CD4-positive, alpha-beta T cell (primary cell): Measurements from ENCODE around the gene GUCD1. TPM values are rescaled to one million over a fixed set of nuclear protein-coding genes. Genes with fewer than 3 reads are reported as not detected.

Source experiments
- ATAC-seq: fragments of 200-7000 bp; cut with Tn5 transposase; one replicate; pipeline ENCODE4 v1.10.0; 2022; ENCODE audit warnings: mild to moderate bottlenecking; ENCODE audit not compliant: poor library complexity
- CTCF ChIA-PET: fragments of 350-600 bp; sonication (Branson Sonifier 250); formaldehyde crosslinking; loops from one replicate; lab custom pipeline; 2021; ENCODE audit warnings: antibody characterized with exemption, inconsistent platforms; lab: Charles Lee
- POLR2A ChIA-PET: fragments of 350-600 bp; sonication (Branson Sonifier 250); formaldehyde crosslinking; loops from one replicate; lab custom pipeline; 2021; ENCODE audit warnings: antibody characterized with exemption, inconsistent platforms; lab: Charles Lee
- DNase-seq, 14 experiments: peaks; one replicate each; pipeline ENCODE4 v3.0.0-alpha.2; 2013 to 2020; ENCODE audit warnings: mixed read lengths in 2 of 14
- H3K27ac ChIP-seq, 2 donors: one replicate each; pipeline versions ENCODE4 v1.5.1 to v1.7.0; 2013; ENCODE audit warnings: low read length in 2 of 2, low read depth in 1 of 2, mild to moderate bottlenecking in 1 of 2
- H3K27me3 ChIP-seq, 2 experiments: 1 replicate in 1 of 2; 2 replicates in 1 of 2; pipeline versions ENCODE4 v1.6.1 to v1.7.0; 2013; ENCODE audit warnings: low read length in 2 of 2, control low read depth in 1 of 2, mild to moderate bottlenecking in 1 of 2, moderate library complexity in 1 of 2; ENCODE audit not compliant: insufficient read depth in 2 of 2, control insufficient read depth in 1 of 2
- H3K36me3 ChIP-seq: one replicate; pipeline ENCODE4 v1.6.1; 2013; ENCODE audit warnings: low read length, control low read depth; ENCODE audit not compliant: insufficient read depth
- H3K4me1 ChIP-seq: one replicate; pipeline ENCODE4 v1.6.1; 2013; ENCODE audit warnings: low read length, control low read depth; ENCODE audit not compliant: insufficient read depth
- H3K4me3 ChIP-seq: one replicate; pipeline ENCODE4 v1.5.1; 2013; ENCODE audit warnings: mild to moderate bottlenecking, low read length, moderate library complexity
- H3K9me3 ChIP-seq, 2 experiments: 1 replicate in 1 of 2; 2 replicates in 1 of 2; pipeline versions ENCODE4 v1.6.1 to v1.7.0; 2013; ENCODE audit warnings: low read length in 2 of 2, mild to moderate bottlenecking in 2 of 2, control low read depth in 1 of 2, moderate library complexity in 1 of 2; ENCODE audit not compliant: control insufficient read depth in 1 of 2, insufficient read depth in 1 of 2
- H3K27ac Mint-ChIP-seq: one replicate; pipeline ENCODE4 v1.8.0; 2020; ENCODE audit warnings: mixed read lengths
- H3K27me3 Mint-ChIP-seq: one replicate; pipeline ENCODE4 v1.8.0; 2021; ENCODE audit warnings: mixed read lengths
- H3K36me3 Mint-ChIP-seq: one replicate; pipeline ENCODE4 v1.8.0; 2021; ENCODE audit warnings: low read depth, mixed read lengths
- H3K4me1 Mint-ChIP-seq: one replicate; pipeline ENCODE4 v1.8.0; 2021; ENCODE audit warnings: low read depth, mixed read lengths
- H3K4me3 Mint-ChIP-seq: one replicate; pipeline ENCODE4 v1.8.0; 2020; ENCODE audit warnings: mild to moderate bottlenecking, mixed read lengths
- H3K9me3 Mint-ChIP-seq: one replicate; pipeline ENCODE4 v1.8.0; 2020; ENCODE audit warnings: mixed read lengths
- CTCF ChIP-seq: fragments of 200-600 bp; IDR thresholded peaks from one replicate; pipeline ENCODE4 v1.8.0; 2022; ENCODE audit warnings: antibody characterized with exemption, mild to moderate bottlenecking
- intact Hi-C, 2 experiments: fragments of 100-400 bp; cut with DNase I in 1 of 2; cut with micrococcal nuclease in 1 of 2; formaldehyde crosslinking; loops; one replicate each; pipeline versions ENCODE4 v1.15.1 to v1.9.0; 2023 to 2025; cut with DNase I, micrococcal nuclease
- total RNA-seq, 174 experiments: library from RNA in 2 of 174; stranded (reverse) in 2 of 174; gene quantifications; one replicate each; pipeline ENCODE4 v1.2.3 and lab custom pipeline; 2021 to 2026

GUCD1 gene
- total RNA-seq, 2 experiments from 2014 or later = 60.9 to 68.3 TPM

DNA sequence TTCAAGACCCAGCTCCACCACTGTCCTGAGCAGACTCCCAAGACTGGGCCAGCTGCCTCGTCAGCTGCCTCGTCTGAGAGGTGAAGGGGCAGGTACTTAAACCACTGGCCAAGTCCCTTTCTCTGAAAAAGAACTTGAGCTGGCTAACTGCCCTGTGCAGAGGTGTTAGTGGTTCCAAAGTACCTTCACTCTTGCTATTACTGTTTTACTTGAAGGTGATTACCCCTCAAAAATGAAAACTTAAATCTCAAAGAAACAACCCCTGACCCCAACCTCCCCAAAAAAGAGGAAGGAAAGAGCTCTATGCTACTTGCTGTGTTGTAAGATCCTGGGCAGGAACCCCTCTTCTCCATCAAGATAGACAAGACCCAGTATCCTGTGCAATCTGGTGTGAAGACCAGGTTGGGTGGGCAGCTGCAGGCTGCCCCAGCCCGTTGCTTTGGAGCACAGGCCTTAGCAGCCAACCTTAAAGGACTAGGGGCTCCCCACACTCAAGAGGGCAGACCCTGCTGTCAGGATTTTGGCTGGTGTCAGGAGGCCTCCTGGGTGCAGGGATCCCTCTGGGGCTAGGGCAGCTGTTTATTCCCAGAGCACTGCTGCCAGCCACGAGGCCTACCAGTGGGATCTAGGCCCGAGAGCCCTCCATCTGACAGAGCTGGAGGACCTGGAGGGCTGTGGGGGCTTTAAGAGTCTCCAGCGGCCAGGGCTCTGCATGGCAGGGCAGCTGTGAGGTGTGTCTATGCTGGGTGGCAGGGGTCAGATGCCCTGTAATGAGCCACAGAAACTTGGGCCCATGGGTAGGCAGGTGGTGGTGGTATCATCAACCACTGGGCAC is 13.0 kb downstream of the GUCD1 start:
- no peak overlapping the region for H3K4me3 Mint-ChIP-seq
- ATAC-seq (no peak), DNase-seq (no peak)
- no peaks in the 10 kb centered on the region for H3K27me3 Mint-ChIP-seq
- no peaks in the 10 kb centered on the region for H3K4me1 Mint-ChIP-seq
- H3K36me3 ChIP-seq = peaks cover 60% of the 10 kb centered on the region
- peaks cover 68% of the 10 kb centered on the region for H3K36me3 Mint-ChIP-seq
- H3K27ac Mint-ChIP-seq = no peak overlapping the region
- no peak overlapping the region for H3K4me3 ChIP-seq
- intact Hi-C loops = no loop called here
- no peaks in the 10 kb centered on the region for H3K27me3 ChIP-seq
- no peak for TF ChIP-seq CTCF
- no peaks in the 10 kb centered on the region for H3K4me1 ChIP-seq
- H3K9me3 Mint-ChIP-seq = no peaks in the 10 kb centered on the region
- ChIA-PET CTCF (no interaction called here), POLR2A (interaction anchor here (1.3 kb wide), 1 partner anchor 13 kb away, joined by 5 read pairs; the partner anchor contains the start of gene GUCD1)
- H3K9me3 ChIP-seq = no peaks in the 10 kb centered on the region
- H3K27ac ChIP-seq = no peak overlapping the region

DNA sequence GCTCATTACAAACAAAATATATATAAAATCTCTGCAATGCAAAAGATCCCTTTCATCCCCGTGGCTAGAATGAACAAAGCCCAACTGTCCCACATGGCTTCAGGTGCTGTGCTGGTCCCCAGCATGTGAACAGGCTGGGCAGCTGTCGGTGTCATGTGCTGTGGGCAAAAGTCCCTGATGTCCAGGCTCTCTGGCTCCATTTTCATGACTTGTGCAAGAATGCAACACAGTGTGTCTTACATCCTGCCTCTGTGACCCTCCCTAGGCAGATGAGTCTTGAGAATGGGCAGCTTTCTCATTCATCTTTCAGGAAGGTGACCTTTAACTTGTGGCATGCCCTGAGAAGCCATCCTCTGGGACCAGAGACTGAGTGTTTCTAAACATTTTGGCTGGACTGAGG is 14.5 kb downstream of the GUCD1 start:
- no peak overlapping the region for H3K27ac Mint-ChIP-seq
- intact Hi-C loops = no loop called here
- no peak overlapping the region for H3K4me3 Mint-ChIP-seq
- no peaks in the 10 kb centered on the region for H3K9me3 ChIP-seq
- H3K27ac ChIP-seq = no peak overlapping the region
- TF ChIP-seq CTCF = no peak
- ChIA-PET CTCF (no interaction called here), POLR2A (no interaction called here)
- no peaks in the 10 kb centered on the region for H3K27me3 Mint-ChIP-seq
- no peaks in the 10 kb centered on the region for H3K4me1 Mint-ChIP-seq
- H3K27me3 ChIP-seq = no peaks in the 10 kb centered on the region
- ATAC-seq (no peak), DNase-seq (no peak)
- peaks cover 52% of the 10 kb centered on the region for H3K36me3 ChIP-seq
- peaks cover 56% of the 10 kb centered on the region for H3K36me3 Mint-ChIP-seq
- H3K4me1 ChIP-seq = no peaks in the 10 kb centered on the region
- H3K4me3 ChIP-seq = no peak overlapping the region
- no peaks in the 10 kb centered on the region for H3K9me3 Mint-ChIP-seq

- no peak overlapping the region for H3K27ac ChIP-seq
- intact Hi-C loops = no loop called here
- no peak overlapping the region for H3K4me3 ChIP-seq
- ATAC-seq (no peak), DNase-seq (no peak)
- no peaks in the 10 kb centered on the region for H3K9me3 ChIP-seq
- H3K4me1 ChIP-seq = no peaks in the 10 kb centered on the region
- H3K4me1 Mint-ChIP-seq = no peaks in the 10 kb centered on the region
- ChIA-PET POLR2A (no interaction called here), CTCF (no interaction called here)
- no peak overlapping the region for H3K4me3 Mint-ChIP-seq
- no peak for TF ChIP-seq CTCF
- H3K27me3 Mint-ChIP-seq = no peaks in the 10 kb centered on the region
- H3K27me3 ChIP-seq = no peaks in the 10 kb centered on the region
- no peaks in the 10 kb centered on the region for H3K9me3 Mint-ChIP-seq
- peaks cover 22% of the 10 kb centered on the region for H3K36me3 Mint-ChIP-seq
- H3K36me3 ChIP-seq = peaks cover 12% of the 10 kb centered on the region
- no peak overlapping the region for H3K27ac Mint-ChIP-seq
Observed at GRCh38 chr22:24536089-24536488, 18.8 kb downstream of the GUCD1 start.
